PC-3 (cell line): ENCODE results near the gene PREPL. TPM values are rescaled to one million over a fixed set of nuclear protein-coding genes. Genes with fewer than 3 reads are reported as not detected.

Experiments
- ATAC-seq: fragments of 200-7000 bp; cut with Tn5 transposase; 2 replicates; pipeline ENCODE4 v1.9.1; 2020; ENCODE audit warnings: mild to moderate bottlenecking, moderate library complexity
- Bru-seq: library from RNA; stranded (reverse); fragments of 400-500 nt; gene quantifications from one replicate; lab custom pipeline; 2021; lab: Mats Ljungman, UMichigan
- BruChase-seq, 2 experiments: library from RNA; stranded (reverse); fragments of 400-500 nt; gene quantifications; one replicate each; lab custom pipeline; 2021; lab: Mats Ljungman, UMichigan
- BruUV-seq: library from RNA; stranded (reverse); fragments of 400-500 nt; replicated peaks from 2 replicates; lab custom pipeline; 2021; lab: Mats Ljungman, UMichigan
- CTCF ChIA-PET: fragments of 300-600 bp; sonication (Branson Sonifier 250); formaldehyde crosslinking; loops from one replicate; lab custom pipeline; 2022; ENCODE audit warnings: antibody characterized with exemption; lab: Charles Lee
- POLR2A ChIA-PET: fragments of 300-600 bp; sonication (Branson Sonifier 250); formaldehyde crosslinking; loops from one replicate; lab custom pipeline; 2022; ENCODE audit warnings: antibody characterized with exemption; ENCODE audit not compliant: unreplicated experiment; lab: Charles Lee
- DNase-seq: peaks from one replicate; pipeline ENCODE4 v3.0.0-alpha.2; 2015
- H2AFZ ChIP-seq: fragments of 300-600 bp; sonication (generic); 2 replicates; pipeline ENCODE4 v1.6.0; 2016; ENCODE audit warnings: antibody characterized with exemption, low read length
- H3F3A ChIP-seq: fragments of 300-600 bp; sonication (generic); one replicate; pipeline ENCODE4 v1.6.0; 2017; ENCODE audit warnings: antibody characterized with exemption, low read length, control low read depth, mild to moderate bottlenecking; ENCODE audit not compliant: unreplicated experiment
- H3K27ac ChIP-seq: fragments of 300-600 bp; sonication (generic); 2 replicates; pipeline ENCODE4 v1.5.1; 2016; ENCODE audit warnings: mild to moderate bottlenecking, low read length
- H3K27me3 ChIP-seq: fragments of 300-600 bp; sonication (generic); 2 replicates; pipeline ENCODE4 v1.6.1; 2016; ENCODE audit warnings: low read length, mixed read lengths
- H3K36me3 ChIP-seq: fragments of 300-600 bp; sonication (generic); 2 replicates; pipeline ENCODE4 v1.6.1; 2016; ENCODE audit warnings: low read depth, mixed run types, low read length, mixed read lengths
- H3K4me1 ChIP-seq: fragments of 300-600 bp; sonication (generic); 2 replicates; pipeline ENCODE4 v1.5.1; 2016; ENCODE audit warnings: low read length; ENCODE audit not compliant: insufficient read depth
- H3K4me2 ChIP-seq: fragments of 300-600 bp; sonication (generic); 2 replicates; pipeline ENCODE4 v1.6.0; 2016; ENCODE audit warnings: low read length
- H3K4me3 ChIP-seq: fragments of 300-600 bp; sonication (generic); 2 replicates; pipeline ENCODE4 v1.5.1; 2016; ENCODE audit warnings: mild to moderate bottlenecking, low read length, mixed read lengths
- H3K79me2 ChIP-seq: fragments of 300-600 bp; sonication (generic); 2 replicates; pipeline ENCODE4 v1.6.1; 2017; ENCODE audit warnings: low read length, mixed read lengths
- H3K9ac ChIP-seq: fragments of 300-600 bp; sonication (generic); 2 replicates; pipeline ENCODE4 v1.6.0; 2016; ENCODE audit warnings: mild to moderate bottlenecking, low read length
- H3K9me2 ChIP-seq: fragments of 300-600 bp; sonication (generic); replicated peaks from 2 replicates; pipeline ENCODE4 v1.6.1; 2016; ENCODE audit warnings: mixed run types, low read length, mixed read lengths
- H3K9me3 ChIP-seq: fragments of 300-600 bp; sonication (generic); 2 replicates; pipeline ENCODE4 v1.6.1; 2016; ENCODE audit warnings: low read length, mixed read lengths
- H4K20me1 ChIP-seq: fragments of 300-600 bp; sonication (generic); 2 replicates; pipeline ENCODE4 v1.6.1; 2016; ENCODE audit warnings: low read length, mixed read lengths
- CTCF ChIP-seq: fragments of 300-600 bp; sonication (generic); conservative IDR thresholded peaks from 2 replicates; pipeline ENCODE4 v1.5.1; 2017; ENCODE audit warnings: antibody characterized with exemption, low read depth, mild to moderate bottlenecking, low read length
- EZH2 ChIP-seq: fragments of 300-600 bp; sonication (generic); IDR thresholded peaks from one replicate; pipeline ENCODE4 v1.6.1; 2017; ENCODE audit warnings: antibody characterized with exemption, mild to moderate bottlenecking, low read length; ENCODE audit not compliant: unreplicated experiment
- EZH2phosphoT487 ChIP-seq: fragments of 300-600 bp; sonication (generic); IDR thresholded peaks from 2 replicates; pipeline ENCODE4 v1.6.1; 2018; ENCODE audit warnings: mild to moderate bottlenecking, antibody characterized with exemption, low read length, borderline replicate concordance
- intact Hi-C: fragments of 100-400 bp; cut with micrococcal nuclease; formaldehyde crosslinking; loops from 2 replicates; pipeline ENCODE4 v1.9.0; 2023
- long read RNA-seq: library from polyadenylated mRNA; unstranded; transcript quantifications from one replicate; pipeline ENCODE4 v2.0.0, GENCODE V29; 2021; ENCODE audit not compliant: unreplicated experiment
- total RNA-seq: library from RNA; depleted of rRNA; stranded (reverse); fragments of >200 nt; gene quantifications from 2 replicates; pipeline ENCODE4 v1.2.3, GENCODE V29; 2014; rRNA removed

Gene PREPL
- 30.2 and 36.2 TPM in 2 replicates for total RNA-seq
- percentile 87 among the genes with signal in this experiment for Bru-seq, nascent RNA
- BruChase-seq, experiment 1, labeled RNA remaining after a 6-hour chase: percentile 81 among the genes with signal in this experiment
- percentile 87 among the genes with signal in this experiment for BruChase-seq, experiment 2, labeled RNA remaining after a 2-hour chase
- long read RNA-seq, full-length matches to known transcripts: 29 of 47 reads
- long read RNA-seq, partial matches to known transcripts: 8 of 47 reads
- long read RNA-seq, other reads (novel, unspliced or antisense): 10 of 47 reads

- peak within 1 kb of the TSS; percentile 92 for H2AFZ ChIP-seq
- no peaks in the 10 kb centered on the region for H3K9me2 ChIP-seq
- peak within 1 kb of the TSS; percentile 95 for H3K9ac ChIP-seq
- H3K27me3 ChIP-seq: no peaks in the 10 kb centered on the region
- peaks cover 26% of the 10 kb centered on the region for H3K4me1 ChIP-seq
- ChIA-PET CTCF (no interaction called here), POLR2A (interaction anchor here (0.6 to 1.5 kb wide), 4 partner anchors 29 to 393 kb away, joined by 3 to 5 read pairs (median 3); no protein-coding TSS in a partner anchor)
- ATAC-seq (peak; percentile 71), DNase-seq (peak; percentile 97)
- no TSS peak for BruUV-seq
- H3K4me3 ChIP-seq: peak within 1 kb of the TSS; percentile 94
- peaks cover 70% of the 10 kb centered on the region for H3K79me2 ChIP-seq
- H3F3A ChIP-seq: no peaks in the 10 kb centered on the region
- peak within 1 kb of the TSS; percentile 93 for H3K4me2 ChIP-seq
- no peaks in the 10 kb centered on the region for H3K36me3 ChIP-seq
- peaks cover 9% of the 10 kb centered on the region; the same call in 1 of the 2 replicates for H4K20me1 ChIP-seq
- H3K27ac ChIP-seq: peak within 1 kb of the TSS; percentile 88
- intact Hi-C loops: loop anchor here (5.0 kb wide), 1 partner anchor 189 kb away; no protein-coding TSS in a partner anchor
- H3K9me3 ChIP-seq: no peaks in the 10 kb centered on the region
- TF ChIP-seq EZH2phosphoT487 (no peak), EZH2 (no peak), CTCF (no peak)
Measured at GRCh38 chr2:44361330-44362206, at the start of gene PREPL, which contains the start of gene CAMKMT. PREPL (minus strand) TSS chr2:44361494; CDS start chr2:44346342, 15,152 bp downstream. CAMKMT (plus strand) TSS chr2:44361947.

GRCh38 chr2:44398243-44398897 lies 37.1 kb upstream of the PREPL start:
- H3K9me2 ChIP-seq: no peaks in the 10 kb centered on the region
- no peaks in the 10 kb centered on the region for H3K27me3 ChIP-seq
- no peaks in the 10 kb centered on the region for H3F3A ChIP-seq
- no peak for TF ChIP-seq CTCF
- TF ChIP-seq EZH2: no peak
- TF ChIP-seq EZH2phosphoT487: no peak
- H3K36me3 ChIP-seq: peaks cover 4% of the 10 kb centered on the region; the same call in 1 of the 2 replicates
- ATAC-seq: no peak
- intact Hi-C loops: loop anchor here (5.0 to 10.0 kb wide), 2 partner anchors 34 to 156 kb away; no protein-coding TSS in a partner anchor
- POLR2A ChIA-PET: no interaction called here
- no peak overlapping the region for H3K4me2 ChIP-seq
- H3K27ac ChIP-seq: no peak overlapping the region
- H4K20me1 ChIP-seq: no peaks in the 10 kb centered on the region
- H3K79me2 ChIP-seq: no peaks in the 10 kb centered on the region
- H2AFZ ChIP-seq: no peak overlapping the region
- H3K4me1 ChIP-seq: no peaks in the 10 kb centered on the region
- no peak overlapping the region for H3K9ac ChIP-seq
- H3K9me3 ChIP-seq: no peaks in the 10 kb centered on the region
- no TSS peak for BruUV-seq
- CTCF ChIA-PET: no interaction called here
- no peak for DNase-seq
- no peak overlapping the region for H3K4me3 ChIP-seq
